NOMO-1 treated with dmso at 0.1 percent for 144 hours (cell line): ENCODE data around the gene MAPK8.

ENCODE experiments used
- DNase-seq: peaks from one replicate; lab custom pipeline; 2025; ENCODE audit not compliant: unreplicated experiment; lab: John Stamatoyannopoulos, UW

The MAPK8 gene

GRCh38 chr10:48291190-48291589, 15.3 kb upstream of the MAPK8 start:
- no peak for DNase-seq

DNA sequence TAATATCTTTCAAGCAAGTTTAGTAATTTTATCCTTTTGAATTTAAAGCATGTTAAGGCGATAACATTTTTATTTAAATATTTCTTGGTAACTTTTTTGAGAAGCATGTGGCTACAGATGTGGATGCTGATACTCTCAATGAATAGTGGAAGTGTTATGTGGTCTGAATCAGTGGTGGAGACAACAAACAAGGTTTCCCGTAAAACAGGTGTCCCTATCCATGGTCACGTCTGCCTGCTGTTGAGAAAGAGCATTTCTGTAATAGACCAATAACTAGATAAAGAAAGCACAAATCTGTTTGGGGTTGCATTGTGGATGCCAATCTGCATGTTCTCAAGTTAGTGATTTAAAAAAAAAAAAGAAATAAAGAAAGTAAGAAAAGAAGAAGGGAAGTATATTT, 13.9 kb upstream of the MAPK8 start:
- DNase-seq = no peak

- DNase-seq = no peak
Measured at GRCh38 chr10:48294431-48294830, 12.0 kb upstream of the MAPK8 start.

GRCh38 chr10:48296576-48297098, 9.8 kb upstream of the MAPK8 start:
- DNase-seq = no peak

DNA sequence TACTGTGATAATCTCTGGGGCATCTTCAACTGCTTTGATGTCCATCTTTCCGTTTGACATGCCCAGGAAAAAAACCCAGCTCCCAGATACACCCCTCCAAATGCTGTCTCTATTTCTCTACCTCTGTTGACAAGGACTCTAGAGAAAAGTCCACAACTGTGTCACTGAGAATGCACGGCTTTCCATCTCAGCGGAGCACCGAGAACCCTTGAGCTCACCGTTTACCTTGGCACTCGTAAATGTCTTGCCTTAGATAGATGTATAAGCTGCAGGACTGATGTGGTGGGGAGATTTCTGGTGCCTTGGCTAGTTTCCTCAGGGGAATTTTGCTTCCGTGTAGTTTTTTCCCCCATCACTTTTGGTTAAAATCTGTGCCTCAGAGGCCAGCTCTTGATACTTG, 7.4 kb upstream of the MAPK8 start:
- no peak for DNase-seq

GRCh38 chr10:48299692-48300091, 6.8 kb upstream of the MAPK8 start:
- DNase-seq = no peak

DNA sequence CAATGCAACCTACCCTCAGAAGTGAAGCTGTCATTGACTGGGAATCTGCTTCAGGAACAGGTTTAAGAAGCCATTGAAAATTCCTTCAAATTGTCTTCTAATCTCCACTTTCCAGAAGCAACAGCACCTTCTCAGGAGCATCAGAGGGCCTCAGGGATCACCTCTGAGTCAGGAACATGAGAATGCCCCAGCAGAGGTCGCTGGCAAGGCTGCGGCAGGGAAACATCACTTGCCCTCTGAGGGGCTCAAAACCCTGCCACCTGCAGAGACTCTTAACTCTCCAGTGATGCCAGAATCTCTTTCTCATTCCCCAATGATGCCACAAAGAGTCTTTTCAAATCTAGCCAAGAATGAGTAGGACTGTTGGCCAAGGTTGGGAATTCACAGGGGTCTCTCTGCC, 5.9 kb upstream of the MAPK8 start:
- DNase-seq = no peak

DNA sequence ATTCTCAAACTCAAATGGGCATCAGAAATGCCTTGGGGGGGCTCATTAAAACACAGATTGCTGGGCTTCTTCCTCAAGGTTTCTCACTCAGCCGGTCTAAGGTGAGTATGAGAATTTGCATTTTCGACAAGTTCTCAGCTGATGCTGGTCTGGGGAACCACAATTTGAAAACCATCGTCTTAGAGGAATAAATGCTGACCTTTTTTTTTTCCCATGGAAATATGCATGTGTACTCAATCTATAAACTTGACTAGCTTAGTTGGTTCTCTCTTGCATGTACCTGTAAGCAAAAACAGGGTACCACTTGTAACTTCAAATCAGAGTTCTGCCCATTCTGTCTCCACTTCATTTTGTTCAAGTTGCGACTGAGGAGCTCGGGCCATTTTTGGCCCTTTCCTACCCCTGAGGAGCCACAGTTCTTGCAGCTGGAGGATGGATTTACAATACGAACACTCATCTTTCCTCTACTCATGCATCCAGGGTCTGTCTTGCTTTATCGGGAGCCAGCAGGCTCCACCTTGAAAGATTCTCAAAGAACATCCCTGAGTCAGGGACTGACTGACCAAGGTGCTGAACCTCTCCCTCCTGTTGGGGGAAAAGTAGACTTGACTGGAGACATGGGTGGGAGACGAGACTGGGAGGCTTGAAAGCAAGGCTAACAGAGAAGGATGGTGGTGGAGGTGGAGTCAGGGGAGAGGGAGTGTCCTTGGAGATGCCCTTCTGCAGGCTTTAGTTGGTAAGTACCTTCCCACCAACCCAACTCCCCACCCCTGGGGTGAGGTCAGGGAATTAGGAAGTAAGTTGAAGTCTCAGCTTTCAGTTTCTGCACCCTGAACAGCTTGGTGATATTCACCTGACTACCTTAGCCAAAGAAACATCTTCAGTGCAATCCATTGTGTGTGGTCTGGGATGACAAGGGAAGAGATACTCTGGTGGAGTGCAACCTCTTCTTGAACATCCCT, 3.7 kb upstream of the MAPK8 start:
- no peak for DNase-seq

- DNase-seq = no peak
Measured at GRCh38 chr10:48305905-48306264, 592 bp upstream of the MAPK8 start.

DNA sequence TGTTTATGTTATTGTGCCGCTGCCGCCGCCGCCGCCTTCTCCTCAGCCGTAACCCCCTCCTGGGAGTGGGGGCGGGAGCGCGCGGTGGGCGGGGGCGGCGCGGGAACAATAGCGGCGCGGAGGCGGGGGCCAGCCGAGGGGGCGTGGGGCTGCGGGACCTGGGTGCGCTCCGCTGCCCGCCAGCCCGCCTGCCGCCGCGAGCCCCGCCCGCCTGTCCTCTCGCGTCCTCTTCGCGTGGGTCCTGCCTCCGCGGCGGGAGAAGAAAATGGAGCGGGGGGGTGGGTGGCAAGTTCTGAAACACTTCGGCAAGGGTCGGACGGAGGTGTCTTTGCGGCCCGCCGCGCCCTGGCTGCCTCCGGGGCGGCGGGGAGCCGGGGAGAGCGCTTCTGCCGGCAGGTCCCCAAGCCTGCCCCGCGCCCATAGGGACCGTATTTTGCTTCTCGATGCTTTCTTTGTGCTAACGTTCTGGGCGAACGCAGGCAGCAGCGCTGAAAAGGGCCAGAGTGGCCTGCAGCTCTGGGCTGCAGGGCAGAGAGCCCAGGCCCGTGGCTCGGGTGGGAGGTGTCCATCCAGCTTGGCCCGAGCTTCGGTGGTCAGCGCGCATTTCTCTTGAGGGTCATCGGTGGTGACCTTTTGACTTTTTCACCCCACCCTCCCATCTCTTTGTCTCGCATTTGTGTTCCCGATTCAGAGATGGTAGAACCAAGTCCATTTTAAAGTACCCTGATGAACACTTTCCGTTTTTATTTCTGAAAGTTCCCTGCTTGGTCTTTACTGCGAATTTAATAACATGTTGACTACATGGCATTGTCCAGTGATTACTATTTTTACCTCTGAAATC, 613 bp downstream of the MAPK8 start:
- DNase-seq = peak; percentile 45

- no peak for DNase-seq
Measured at GRCh38 chr10:48307711-48308018, 1.2 kb downstream of the MAPK8 start.

DNA sequence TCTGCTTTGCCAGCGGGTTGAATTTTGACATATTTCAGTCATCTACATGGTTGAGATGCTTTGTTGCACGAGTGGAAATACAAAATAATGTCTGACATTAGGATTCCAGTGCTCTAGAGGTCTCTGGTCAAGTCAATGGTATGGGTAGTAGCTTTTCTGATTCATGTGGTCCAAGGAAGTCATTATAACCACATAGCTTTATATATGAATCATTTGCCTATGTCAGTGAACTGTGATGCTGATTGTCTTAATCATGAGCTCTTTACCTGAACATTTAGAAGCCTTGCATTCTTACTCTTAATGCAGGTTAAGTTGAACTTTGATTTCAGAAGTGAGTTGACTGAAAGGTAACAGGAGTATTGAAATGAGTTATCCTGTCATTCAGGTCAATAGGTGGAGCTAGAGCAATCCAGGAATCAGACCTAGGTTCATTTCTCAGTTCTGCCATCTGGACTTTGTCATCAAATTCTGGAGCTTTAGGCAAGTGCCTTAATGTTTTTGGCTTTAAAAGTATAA, 3.3 kb downstream of the MAPK8 start:
- no peak for DNase-seq

- no peak for DNase-seq
Measured at GRCh38 chr10:48314107-48314506, 7.6 kb downstream of the MAPK8 start.

- DNase-seq = no peak
Measured at GRCh38 chr10:48316236-48316635, 9.8 kb downstream of the MAPK8 start.

- DNase-seq = no peak
Measured at GRCh38 chr10:48317321-48317990, 11.0 kb downstream of the MAPK8 start.

DNA sequence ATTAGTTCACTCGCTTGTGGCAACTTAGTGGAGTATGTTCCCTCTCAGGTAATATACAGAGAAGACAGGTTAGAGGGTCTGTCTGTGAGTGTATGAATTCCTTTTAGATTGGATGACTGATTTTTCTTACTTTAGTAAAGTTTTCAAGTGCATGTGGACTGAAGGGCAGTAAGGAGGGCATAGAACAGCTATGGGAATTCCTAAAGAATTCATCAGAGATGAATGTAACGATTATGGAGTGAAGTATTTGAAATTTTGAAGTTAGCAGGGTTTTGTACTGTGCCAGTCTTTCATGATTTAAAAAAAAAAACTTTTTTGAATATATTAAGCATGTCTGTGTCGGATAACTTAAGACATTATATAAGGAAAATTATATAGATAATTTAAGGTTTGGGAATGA, 15.5 kb downstream of the MAPK8 start:
- no peak for DNase-seq

DNA sequence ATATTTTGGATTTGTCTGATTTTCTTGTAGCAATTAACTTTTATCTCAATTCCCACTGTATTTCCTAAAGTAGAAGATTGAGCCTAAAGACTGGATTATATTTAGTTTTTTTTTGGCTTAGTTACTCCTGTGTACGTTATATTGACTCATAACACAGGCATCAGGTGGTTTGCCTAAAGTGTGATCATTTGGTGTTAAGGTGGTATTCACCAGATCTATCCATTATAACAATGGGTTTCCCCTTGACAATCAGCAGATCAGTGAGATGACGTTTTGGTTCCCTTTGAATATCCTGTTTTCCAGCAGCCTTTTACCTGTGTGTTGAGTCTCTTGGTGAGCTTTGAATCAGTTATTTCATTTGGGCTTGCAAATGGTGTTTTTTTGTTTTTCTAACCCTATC, 18.1 kb downstream of the MAPK8 start:
- no peak for DNase-seq

DNA sequence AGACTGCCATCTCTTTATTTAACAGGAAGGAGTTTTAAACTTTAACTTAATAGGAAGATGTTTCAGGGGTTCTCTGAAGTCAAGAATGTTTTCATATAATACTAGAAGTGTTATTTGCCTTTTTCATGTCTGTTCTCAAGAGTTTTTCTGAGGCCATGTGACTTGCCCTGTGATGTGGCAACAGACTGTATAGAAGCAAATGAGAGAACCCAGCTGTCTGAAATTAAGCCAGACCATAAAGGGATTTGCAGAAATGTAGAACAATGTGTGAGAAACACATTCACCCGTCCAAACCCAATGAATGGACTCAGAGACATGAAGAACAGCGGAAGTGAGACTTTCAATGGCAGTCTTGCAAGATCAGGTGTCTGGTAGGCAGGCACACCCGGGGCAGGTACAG, 23.8 kb downstream of the MAPK8 start:
- DNase-seq = no peak

- no peak for DNase-seq
Measured at GRCh38 chr10:48331436-48331835, 25.0 kb downstream of the MAPK8 start.

GRCh38 chr10:48332166-48332870, 25.8 kb downstream of the MAPK8 start:
- DNase-seq = no peak

- no peak for DNase-seq
Measured at GRCh38 chr10:48332871-48333216, 26.4 kb downstream of the MAPK8 start.
